ENCODE data around the gene FBXO40.

Gene FBXO40

GRCh38 chr3:121606106-121606505 is 12.9 kb downstream of the FBXO40 start:
- DNase-seq (ENCODE audit: low read depth, low spot score), result no peak

DNA sequence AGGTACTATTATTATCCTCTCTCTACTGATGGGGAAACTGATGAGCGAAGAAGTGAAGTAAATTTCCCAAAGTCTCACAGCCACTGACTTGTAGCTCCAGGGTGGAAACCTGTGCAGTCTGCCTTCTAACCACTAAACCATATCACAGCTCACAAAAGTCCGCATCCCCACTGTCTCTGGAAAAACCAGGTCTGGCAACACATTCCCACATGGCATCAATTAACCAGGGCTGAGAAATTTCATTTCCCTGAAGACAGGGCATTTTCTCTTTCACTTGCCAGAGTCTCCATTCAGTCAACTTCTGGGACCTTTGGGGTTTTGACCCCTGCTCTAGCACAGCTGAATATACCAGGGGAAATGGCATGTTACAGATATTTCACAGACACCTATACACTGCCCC is 26.5 kb downstream of the FBXO40 start:
- no peak for DNase-seq (ENCODE audit: low read depth, low spot score)

GRCh38 chr3:121621491-121621890 is 28.3 kb downstream of the FBXO40 start:
- DNase-seq (ENCODE audit: low read depth, low spot score), result no peak

GRCh38 chr3:121624147-121624899 is 31.1 kb downstream of the FBXO40 start:
- DNase-seq (ENCODE audit: low read depth, low spot score), result no peak

DNA sequence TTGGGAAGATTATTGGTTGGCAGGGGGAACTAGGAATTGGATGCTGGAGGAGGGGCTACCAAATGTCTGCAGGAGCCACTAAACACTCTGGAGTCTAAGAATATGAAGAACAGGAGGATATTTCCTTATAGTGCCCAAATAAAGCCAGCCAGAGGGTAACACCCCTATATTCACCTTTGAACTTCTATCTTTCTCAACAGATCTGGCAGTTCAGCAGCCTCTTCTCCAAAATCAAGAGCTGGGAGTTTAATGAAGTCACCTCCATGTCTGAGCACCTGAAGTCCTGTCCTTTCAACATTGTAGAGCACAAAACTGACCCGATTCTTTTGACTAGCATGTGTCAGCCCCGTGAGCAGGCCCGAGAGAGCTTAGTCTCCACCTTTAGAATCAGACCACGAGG is 33.3 kb downstream of the FBXO40 start:
- DNase-seq (ENCODE audit: low read depth, low spot score), result no peak

DNA sequence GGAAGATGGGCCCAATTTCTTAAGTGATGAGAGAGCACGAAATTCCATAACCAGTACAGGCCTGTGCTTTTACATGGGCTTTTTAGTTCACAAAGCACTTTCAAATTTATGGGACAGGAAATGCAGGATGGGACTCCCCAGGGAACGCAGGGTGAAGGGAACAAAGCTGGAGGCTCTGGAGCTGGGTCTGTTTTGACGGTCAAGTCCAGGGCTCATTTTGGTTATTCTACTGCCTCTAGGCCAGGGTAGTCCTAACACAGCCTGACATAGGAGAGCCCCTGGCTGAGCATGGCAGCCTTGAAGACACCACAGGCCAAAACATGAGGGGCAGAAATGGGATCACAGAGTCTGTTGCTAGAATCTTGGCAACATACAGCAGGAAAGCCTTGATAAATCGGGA is 34.0 kb downstream of the FBXO40 start:
- no peak for DNase-seq (ENCODE audit: low read depth, low spot score)

DNA sequence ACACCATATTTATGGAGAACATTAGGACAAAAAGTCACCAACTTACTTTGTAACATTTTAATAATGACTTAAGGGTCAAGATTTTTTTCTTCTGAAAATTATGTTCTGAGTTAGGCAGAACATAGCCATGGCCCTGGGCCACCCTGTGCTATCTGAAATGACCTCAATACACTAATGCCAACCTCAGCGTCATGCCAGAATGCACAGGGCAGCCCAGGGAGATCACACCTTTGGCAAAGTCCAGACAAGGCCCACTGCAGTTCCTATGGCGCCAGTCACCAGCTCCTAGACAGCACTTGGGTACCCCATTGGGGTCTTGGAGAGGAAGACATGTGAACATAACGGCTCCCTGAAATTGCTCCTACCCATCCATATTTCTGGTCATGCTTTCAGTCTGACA is 34.4 kb downstream of the FBXO40 start:
- DNase-seq (ENCODE audit: low read depth, low spot score), result no peak

DNA sequence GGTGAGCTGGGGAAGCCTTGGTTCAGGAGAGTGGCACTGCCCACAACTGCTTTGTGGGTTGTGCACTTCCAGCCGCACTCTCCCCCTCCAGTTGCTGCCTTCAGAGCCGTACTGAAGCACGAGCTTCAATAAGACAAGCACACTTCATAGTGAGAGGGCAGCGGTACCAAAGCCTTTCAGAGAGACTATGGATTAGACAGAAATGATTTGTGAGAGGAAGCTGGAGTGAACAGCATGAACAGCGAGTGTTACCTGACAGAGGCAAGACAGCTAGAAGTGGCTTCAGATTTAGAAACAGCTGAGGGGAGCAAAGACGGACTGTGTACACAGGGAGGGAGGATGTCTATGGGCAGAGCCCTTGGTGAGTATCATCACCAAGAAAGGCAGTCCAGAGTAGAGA is 36.4 kb downstream of the FBXO40 start:
- DNase-seq (ENCODE audit: low read depth, low spot score), result no peak

- DNase-seq (ENCODE audit: low read depth, low spot score), result no peak
These were observed 37.2 kb downstream of the FBXO40 start for GRCh38 chr3:121630355-121630754.

DNA sequence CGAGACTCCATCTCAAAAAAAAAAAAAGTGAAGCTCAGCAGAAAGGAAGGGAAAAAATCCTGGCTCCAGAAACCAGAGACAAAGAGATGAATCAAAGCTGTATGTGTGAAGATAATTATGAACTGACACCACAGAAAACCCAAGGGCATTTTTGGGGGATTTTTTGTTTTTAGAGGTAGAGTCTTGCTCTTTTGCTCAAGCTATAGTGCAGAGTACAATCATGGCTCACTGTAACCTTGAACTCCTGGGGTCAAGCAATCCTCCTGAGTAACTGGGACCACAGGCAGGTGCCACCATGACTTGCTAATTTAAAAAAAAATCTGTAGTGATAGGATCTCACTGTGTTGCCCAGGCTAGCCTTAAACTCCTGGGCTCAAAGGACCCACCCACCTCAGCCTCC is 44.7 kb downstream of the FBXO40 start:
- no peak for DNase-seq (ENCODE audit: low read depth, low spot score)

DNA sequence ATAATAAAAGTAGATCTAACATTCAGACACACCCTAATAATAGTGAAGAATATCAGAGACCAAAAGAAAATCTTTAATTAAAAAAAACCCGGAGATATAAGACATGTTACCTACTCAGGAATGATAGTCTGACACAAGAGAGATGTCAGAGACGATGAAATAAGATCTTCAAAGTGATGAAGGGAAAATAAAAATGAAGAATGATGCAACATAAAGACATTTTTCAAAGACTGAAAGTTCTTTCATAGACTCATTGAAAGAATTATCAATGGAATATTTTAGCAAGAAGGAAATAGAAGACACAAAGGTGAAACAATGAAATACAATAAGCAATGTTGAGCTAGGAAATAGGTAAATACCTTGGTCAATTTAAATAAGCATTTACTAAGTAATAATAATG is 47.9 kb downstream of the FBXO40 start:
- DNase-seq (ENCODE audit: low read depth, low spot score), result no peak

DNA sequence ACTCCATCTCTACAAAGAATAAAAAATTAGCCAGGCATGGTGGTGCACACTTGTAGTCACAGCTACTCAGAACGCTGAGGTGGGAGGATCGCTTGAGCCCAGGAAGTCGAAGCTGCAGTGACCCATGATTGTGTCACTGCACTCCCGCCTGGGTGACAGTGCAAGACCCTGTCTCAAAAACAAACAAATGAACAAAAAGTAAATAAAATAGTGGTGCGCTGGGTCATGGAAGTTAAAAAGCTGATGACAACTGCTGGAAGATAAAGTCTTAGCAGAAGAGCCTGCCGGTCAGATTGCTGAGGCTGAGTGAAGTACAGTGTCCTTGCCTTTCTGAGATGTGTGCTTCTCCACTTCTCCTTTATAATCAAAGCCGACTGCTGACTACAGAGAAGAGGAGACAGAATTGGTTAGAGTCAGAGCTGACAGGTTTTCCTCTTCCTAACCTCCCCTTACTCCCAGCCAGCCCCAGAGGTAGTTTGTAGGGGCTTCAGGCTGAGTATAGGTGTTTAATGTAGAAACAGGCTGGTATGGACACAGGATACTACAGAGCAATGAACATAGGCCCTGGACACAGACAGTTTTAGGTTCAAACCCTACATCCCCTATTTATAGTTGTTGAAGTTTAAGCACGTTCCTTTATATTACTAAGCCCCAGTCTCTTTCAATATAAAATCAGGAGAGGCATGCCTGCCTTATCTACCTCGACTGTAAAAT is 49.6 kb downstream of the FBXO40 start:
- DNase-seq (ENCODE audit: low read depth, low spot score), result no peak

GRCh38 chr3:121645054-121645453 is 51.9 kb downstream of the FBXO40 start:
- no peak for DNase-seq (ENCODE audit: low read depth, low spot score)

GRCh38 chr3:121648219-121648958 is 55.2 kb downstream of the FBXO40 start:
- no peak for DNase-seq (ENCODE audit: low read depth, low spot score)

DNA sequence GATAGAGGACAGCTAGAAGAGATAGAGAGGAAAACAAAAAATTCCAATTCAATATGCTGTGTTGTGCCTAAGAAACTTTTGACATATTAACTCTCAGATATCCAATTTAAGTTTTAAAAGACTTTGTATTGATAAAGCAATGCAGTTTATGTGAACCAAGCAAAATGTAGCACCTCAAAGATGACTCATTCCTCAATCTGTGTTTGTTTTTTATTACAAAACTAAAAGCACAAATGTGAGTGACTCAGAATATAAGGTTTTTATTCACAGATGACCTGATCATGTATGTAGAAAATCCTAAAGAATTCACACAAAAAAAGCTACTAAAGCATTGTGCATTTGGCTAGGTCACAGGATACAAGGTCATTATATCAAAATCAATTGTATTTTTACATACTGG is 56.5 kb downstream of the FBXO40 start:
- no peak for DNase-seq (ENCODE audit: low read depth, low spot score)

- DNase-seq (ENCODE audit: low read depth, low spot score), result no peak
These were observed 58.5 kb downstream of the FBXO40 start for GRCh38 chr3:121651684-121652083.

DNA sequence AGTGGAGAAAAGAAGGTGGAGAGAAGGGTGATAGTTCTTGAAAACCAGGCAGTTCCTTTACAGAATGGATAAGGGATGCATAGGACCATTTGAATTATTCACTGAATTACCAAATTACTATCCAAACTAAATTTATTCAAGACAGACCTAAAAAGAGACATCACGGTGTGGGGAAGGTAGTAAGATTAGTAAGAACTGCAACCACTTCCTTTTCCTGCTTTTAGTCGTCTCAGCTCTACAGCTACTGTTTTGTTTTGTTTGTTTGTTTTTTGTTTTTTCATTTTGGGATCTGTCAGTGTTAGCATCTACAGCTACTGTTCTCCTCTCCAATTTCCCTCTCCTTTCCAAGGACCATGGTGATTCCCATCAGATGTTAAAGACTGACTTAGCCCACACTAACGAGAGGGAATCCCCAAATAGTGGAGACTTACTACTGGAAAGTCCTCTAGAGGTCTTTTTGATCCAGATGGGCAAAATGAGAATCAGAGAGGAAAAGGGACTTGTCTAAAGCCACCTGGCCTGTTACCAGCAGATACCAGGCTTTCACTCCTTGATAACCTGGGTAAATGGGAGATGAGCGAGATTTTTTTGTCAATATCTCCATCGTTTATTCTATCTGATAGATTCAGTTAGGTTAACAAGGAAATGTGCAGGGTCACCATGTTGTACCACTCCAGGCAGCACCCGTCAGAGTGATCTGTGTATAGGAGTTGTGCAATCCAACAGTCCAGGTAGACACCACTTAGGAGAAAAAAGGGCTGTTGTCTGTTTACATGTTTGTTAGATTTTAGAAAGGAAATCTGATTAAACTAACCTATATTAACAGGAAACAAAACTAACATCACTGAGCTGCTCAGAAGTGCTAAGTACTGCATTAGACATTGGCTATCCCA is 61.6 kb downstream of the FBXO40 start:
- no peak for DNase-seq (ENCODE audit: low read depth, low spot score)

DNA sequence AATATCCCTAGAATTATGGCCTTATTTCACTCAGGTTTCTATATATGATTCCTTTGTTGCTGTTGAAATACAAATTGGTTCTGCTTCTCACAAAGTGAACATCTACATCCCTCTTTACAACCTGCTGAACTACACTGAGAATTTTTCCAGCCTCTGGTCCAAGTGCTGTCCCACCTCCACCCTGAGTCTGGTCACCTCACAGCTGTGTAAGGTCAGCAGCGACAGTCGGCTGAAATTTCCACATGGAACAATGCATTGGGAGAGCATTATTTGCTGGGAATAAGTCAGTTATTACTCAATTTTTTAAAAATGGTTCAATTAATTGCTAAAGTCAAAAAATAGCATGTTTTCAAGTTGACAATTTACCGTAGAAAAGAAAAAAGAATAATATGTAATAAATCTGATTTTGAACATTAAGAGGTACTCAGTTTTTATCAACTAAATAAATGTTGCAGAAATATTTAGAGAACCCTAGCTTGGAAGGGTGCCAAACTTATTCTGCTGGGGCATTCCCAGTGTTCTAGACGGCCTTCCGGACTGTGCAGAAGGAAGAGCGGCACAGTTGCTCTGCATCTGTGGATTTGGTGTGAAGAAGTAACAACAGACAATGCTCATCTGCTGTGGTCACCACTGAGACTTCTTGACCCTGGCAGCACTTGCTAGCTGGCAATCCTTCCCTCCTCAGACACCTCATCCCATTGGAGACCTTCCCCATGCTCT is 65.7 kb downstream of the FBXO40 start:
- no peak for DNase-seq (ENCODE audit: low read depth, low spot score)

- no peak for DNase-seq (ENCODE audit: low read depth, low spot score)
These were observed 66.4 kb downstream of the FBXO40 start for GRCh38 chr3:121659586-121659985.

DNA sequence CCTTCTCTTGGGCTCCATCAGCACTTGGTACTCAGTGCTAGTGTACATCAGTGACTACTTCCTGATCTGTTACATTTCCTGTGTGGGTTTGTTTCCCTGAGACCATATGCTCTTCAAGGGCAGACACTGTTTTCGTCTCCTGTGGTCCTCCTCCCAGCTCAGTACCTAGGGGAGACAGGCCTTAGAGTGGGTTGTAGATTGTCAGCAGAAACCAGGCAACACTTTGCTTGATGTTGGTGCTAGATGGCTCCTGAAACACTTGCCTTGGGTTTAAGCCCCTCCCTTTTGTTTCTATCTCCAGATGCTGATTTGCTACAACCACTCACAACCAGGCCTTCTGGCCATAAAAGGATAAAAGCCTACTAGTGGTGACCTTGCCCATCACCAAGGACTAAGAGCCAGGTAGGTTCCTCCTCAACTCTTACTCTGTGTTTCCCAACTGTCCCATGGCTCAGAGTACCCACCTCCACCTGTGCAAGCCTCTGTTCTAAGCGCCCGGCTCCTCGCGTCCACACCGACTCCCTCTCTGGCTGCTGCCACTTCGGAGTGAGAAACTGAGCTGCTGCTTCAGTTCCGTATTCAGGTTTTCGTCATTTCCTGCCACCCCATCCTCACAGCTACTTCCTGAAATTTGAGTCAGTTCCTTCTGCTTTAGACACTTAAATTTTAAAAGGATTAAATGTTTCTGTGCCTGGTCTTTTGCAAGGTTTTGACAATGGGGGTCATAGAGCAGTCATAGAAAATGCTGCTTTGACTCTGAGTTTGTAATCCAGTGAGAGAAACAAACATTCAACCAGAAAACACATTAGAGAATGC is 67.4 kb downstream of the FBXO40 start, which contains the start of gene HCLS1:
TSS of gene HCLS1 (minus strand) at position 548 of the 816 bp plus-strand sequence. CDS start 2,556 bp downstream, outside the sequence.
- DNase-seq (ENCODE audit: low read depth, low spot score), result peak; percentile 30
